SH-SY5Y (cell line): ENCODE data around the gene ENPP1.

Experiments
- GATA2 ChIP-seq: IDR thresholded peaks from 2 replicates; pipeline ENCODE4 v1.6.1; 2011; ENCODE audit warnings: mild to moderate bottlenecking, low read depth, low read length
- GATA3 ChIP-seq: IDR thresholded peaks from 2 replicates; pipeline ENCODE4 v1.6.1; 2011; ENCODE audit warnings: low read depth, mild to moderate bottlenecking, low read length, moderate library complexity

GRCh38 chr6:131898718-131899117 lies 90.9 kb downstream of the ENPP1 start:
- TF ChIP-seq GATA3 = no peak
- TF ChIP-seq GATA2 = no peak
